ENCODE measurements around the gene GLYR1. TPM values are rescaled to one million over a fixed set of nuclear protein-coding genes. Genes with fewer than 3 reads are reported as not detected.
"Not testable (repeated sequence)": the region's sequence is repeated elsewhere in the genome, so short reads cannot be mapped to it uniquely, and the experiment has no call there.

The GLYR1 gene
- total and polyA plus RNA-seq, 5 donors: 56.1 to 84.4 (median 79.3) TPM

- 62% methylated on average over 14 of the region's 14 CpGs for WGBS
- ATAC-seq (peak; percentile 20 to 22), DNase-seq (peak in 1 of 3 donors; percentile 43)
- Histone ChIP-seq H3K4me3 (ENCODE audit: low read length) (no peak within 1 kb of the TSS), H3K4me1 (ENCODE audit: control insufficient read depth, insufficient read depth, low read length) (no peaks in the 10 kb centered on the region), H3K27ac (ENCODE audit: low read length) (no peak within 1 kb of the TSS), H3K9me3 (ENCODE audit: control insufficient read depth, low read length) (no peaks in the 10 kb centered on the region), H3K27me3 (ENCODE audit: control insufficient read depth, insufficient read depth) (no peaks in the 10 kb centered on the region)
- intact Hi-C loops (cut with DNase I): no loop called here
Measured at GRCh38 chr16:4787627-4788482, 59.2 kb downstream of the GLYR1 start, which contains the start of gene SEPTIN12. Gene SEPTIN12, minus strand, starts transcription at chr16:4788345. Its CDS starts 700 bp downstream, at chr16:4787645.

GRCh38 chr16:4787068-4787467 lies 60.0 kb downstream of the GLYR1 start:
- WGBS: 95% methylated on average over 8 of the region's 8 CpGs
- intact Hi-C loops (cut with DNase I): no loop called here
- Histone ChIP-seq H3K4me1 (ENCODE audit: control insufficient read depth, insufficient read depth, low read length) (no peaks in the 10 kb centered on the region), H3K27me3 (ENCODE audit: control insufficient read depth, insufficient read depth) (no peaks in the 10 kb centered on the region), H3K4me3 (ENCODE audit: low read length) (no peak overlapping the region), H3K9me3 (ENCODE audit: control insufficient read depth, low read length) (no peaks in the 10 kb centered on the region), H3K27ac (ENCODE audit: low read length) (no peak overlapping the region)
- peak in 1 of 2 donors; percentile 12 for ATAC-seq
- peak in 1 of 3 donors; percentile 18 for DNase-seq

GRCh38 chr16:4785758-4786433 lies 61.2 kb downstream of the GLYR1 start:
- Histone ChIP-seq H3K27me3 (ENCODE audit: control insufficient read depth, insufficient read depth) (no peaks in the 10 kb centered on the region), H3K4me1 (ENCODE audit: control insufficient read depth, insufficient read depth, low read length) (no peaks in the 10 kb centered on the region), H3K4me3 (ENCODE audit: low read length) (no peak overlapping the region), H3K27ac (ENCODE audit: low read length) (no peak overlapping the region), H3K9me3 (ENCODE audit: control insufficient read depth, low read length) (no peaks in the 10 kb centered on the region)
- WGBS: 91% methylated on average over 23 of the region's 23 CpGs
- intact Hi-C loops (cut with DNase I): no loop called here
- no peak for DNase-seq
- no peak for ATAC-seq

- H3K4me3 ChIP-seq (ENCODE audit: low read length); H3K9me3 ChIP-seq (ENCODE audit: control insufficient read depth, low read length); H3K27ac ChIP-seq (ENCODE audit: low read length); H3K27me3 ChIP-seq (ENCODE audit: control insufficient read depth, insufficient read depth); H3K4me1 ChIP-seq (ENCODE audit: control insufficient read depth, insufficient read depth, low read length); ATAC-seq; DNase-seq; intact Hi-C loops (cut with DNase I): not testable (repeated sequence)
- WGBS: 88% methylated on average over 14 of the region's 14 CpGs
Measured at GRCh38 chr16:4784444-4784987, 62.6 kb downstream of the GLYR1 start.

- Histone ChIP-seq H3K4me1 (ENCODE audit: control insufficient read depth, insufficient read depth, low read length) (no peaks in the 10 kb centered on the region), H3K9me3 (ENCODE audit: control insufficient read depth, low read length) (no peaks in the 10 kb centered on the region), H3K4me3 (ENCODE audit: low read length) (no peak overlapping the region), H3K27ac (ENCODE audit: low read length) (no peak overlapping the region), H3K27me3 (ENCODE audit: control insufficient read depth, insufficient read depth) (no peaks in the 10 kb centered on the region)
- ATAC-seq (no peak), DNase-seq (no peak)
- intact Hi-C loops (cut with DNase I): no loop called here
- WGBS: 71% methylated on average over 16 of the region's 16 CpGs
Measured at GRCh38 chr16:4783951-4784336, 63.1 kb downstream of the GLYR1 start.

- Histone ChIP-seq H3K27ac (ENCODE audit: low read length) (no peak overlapping the region), H3K4me3 (ENCODE audit: low read length) (no peak overlapping the region), H3K4me1 (ENCODE audit: control insufficient read depth, insufficient read depth, low read length) (no peaks in the 10 kb centered on the region), H3K9me3 (ENCODE audit: control insufficient read depth, low read length) (no peaks in the 10 kb centered on the region), H3K27me3 (ENCODE audit: control insufficient read depth, insufficient read depth) (no peaks in the 10 kb centered on the region)
- intact Hi-C loops (cut with DNase I): no loop called here
- WGBS: 86% methylated on average over 25 of the region's 25 CpGs
- ATAC-seq: no peak
- no peak for DNase-seq
Measured at GRCh38 chr16:4783251-4783950, 63.7 kb downstream of the GLYR1 start.

GRCh38 chr16:4780235-4780634 lies 66.9 kb downstream of the GLYR1 start:
- H3K4me3 ChIP-seq (ENCODE audit: low read length): no peak overlapping the region
- H3K27me3 ChIP-seq (ENCODE audit: control insufficient read depth, insufficient read depth): no peaks in the 10 kb centered on the region
- ATAC-seq (no peak), DNase-seq (no peak)
- no peak overlapping the region for H3K27ac ChIP-seq (ENCODE audit: low read length)
- H3K9me3 ChIP-seq (ENCODE audit: control insufficient read depth, low read length): no peaks in the 10 kb centered on the region
- intact Hi-C loops (cut with DNase I): no loop called here
- 81% methylated on average over 4 of the region's 4 CpGs for WGBS
- H3K4me1 ChIP-seq (ENCODE audit: control insufficient read depth, insufficient read depth, low read length): no peaks in the 10 kb centered on the region

- H3K4me1 ChIP-seq (ENCODE audit: control insufficient read depth, insufficient read depth, low read length): no peaks in the 10 kb centered on the region
- no peaks in the 10 kb centered on the region for H3K9me3 ChIP-seq (ENCODE audit: control insufficient read depth, low read length)
- no peak overlapping the region for H3K27ac ChIP-seq (ENCODE audit: low read length)
- H3K4me3 ChIP-seq (ENCODE audit: low read length): no peak overlapping the region
- intact Hi-C loops (cut with DNase I): no loop called here
- no peaks in the 10 kb centered on the region for H3K27me3 ChIP-seq (ENCODE audit: control insufficient read depth, insufficient read depth)
- ATAC-seq: no peak
- 85% methylated on average over 5 of the region's 5 CpGs for WGBS
- no peak for DNase-seq
Measured at GRCh38 chr16:4778050-4778392, 69.1 kb downstream of the GLYR1 start.

- no peak for ATAC-seq
- no peak for DNase-seq
- no peaks in the 10 kb centered on the region for H3K27me3 ChIP-seq (ENCODE audit: control insufficient read depth, insufficient read depth)
- no peak overlapping the region for H3K27ac ChIP-seq (ENCODE audit: low read length)
- H3K4me3 ChIP-seq (ENCODE audit: low read length): no peak overlapping the region
- WGBS: 86% methylated on average over 17 of the region's 17 CpGs
- intact Hi-C loops (cut with DNase I): no loop called here
- H3K9me3 ChIP-seq (ENCODE audit: control insufficient read depth, low read length): no peaks in the 10 kb centered on the region
- no peaks in the 10 kb centered on the region for H3K4me1 ChIP-seq (ENCODE audit: control insufficient read depth, insufficient read depth, low read length)
Measured at GRCh38 chr16:4777339-4778049, 69.6 kb downstream of the GLYR1 start.

- no peak overlapping the region for H3K4me3 ChIP-seq (ENCODE audit: low read length)
- H3K9me3 ChIP-seq (ENCODE audit: control insufficient read depth, low read length): no peaks in the 10 kb centered on the region
- ATAC-seq (no peak), DNase-seq (no peak)
- WGBS: 90% methylated on average over 2 of the region's 2 CpGs
- no peak overlapping the region for H3K27ac ChIP-seq (ENCODE audit: low read length)
- no peaks in the 10 kb centered on the region for H3K27me3 ChIP-seq (ENCODE audit: control insufficient read depth, insufficient read depth)
- no peaks in the 10 kb centered on the region for H3K4me1 ChIP-seq (ENCODE audit: control insufficient read depth, insufficient read depth, low read length)
- intact Hi-C loops (cut with DNase I): no loop called here
Measured at GRCh38 chr16:4776141-4776705, 70.9 kb downstream of the GLYR1 start.

Measured in right cardiac atrium (tissue), 5 donors.